NT2/D1 (cell line): ENCODE data around the gene AGBL1.

Source experiments
- SUZ12 ChIP-seq: IDR thresholded peaks from 2 replicates; pipeline ENCODE4 v1.6.1; 2011; ENCODE audit not compliant: insufficient read length, insufficient read depth; ENCODE audit errors: extremely low read depth
- YY1 ChIP-seq: IDR thresholded peaks from 2 replicates; pipeline ENCODE4 v1.6.1; 2011; ENCODE audit not compliant: insufficient read length, insufficient read depth

DNA sequence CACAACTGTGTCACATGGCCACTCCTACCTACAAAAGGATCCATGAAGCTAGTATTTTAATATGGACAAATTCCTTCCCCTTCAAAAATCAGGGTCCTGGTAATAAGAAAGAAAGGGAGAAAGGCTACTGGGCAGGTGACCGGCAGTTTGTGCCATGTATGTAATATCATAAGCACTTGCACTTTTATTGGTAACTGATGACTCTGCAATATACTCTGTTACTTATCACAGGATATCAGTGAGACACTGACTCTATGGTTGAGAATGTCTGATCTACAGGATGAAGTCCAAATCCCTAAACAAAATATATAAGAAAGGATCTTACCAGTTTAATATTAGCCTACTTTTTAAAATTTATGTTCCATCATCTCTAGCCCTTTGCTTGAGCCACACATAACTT is 315.2 kb downstream of the AGBL1 start:
- no peak for TF ChIP-seq YY1
- no peak for TF ChIP-seq SUZ12
